ENCODE data around the gene CAMKK2.
"Not testable (repeated sequence)": the region's sequence is repeated elsewhere in the genome, so short reads cannot be mapped to it uniquely, and the experiment has no call there.

The CAMKK2 gene

GRCh38 chr12:121285856-121286255, 10.7 kb downstream of the CAMKK2 start:
- no peak overlapping the region for H3K9ac ChIP-seq (ENCODE audit: low read length)
- H3K27me3 ChIP-seq (ENCODE audit: insufficient read depth, low read length, poor library complexity): no peaks in the 10 kb centered on the region
- H3K23ac ChIP-seq (ENCODE audit: low read length): no peak overlapping the region
- peaks cover 13% of the 10 kb centered on the region for H3K79me1 ChIP-seq (ENCODE audit: low read length)
- DNase-seq: no peak
- no peak overlapping the region for H2BK5ac ChIP-seq (ENCODE audit: low read length)
- no peak overlapping the region for H3K56ac ChIP-seq (ENCODE audit: low read length)
- H3K79me2 ChIP-seq (ENCODE audit: control insufficient read depth, insufficient read depth, low read length): peaks cover 48% of the 10 kb centered on the region
- no CpG with 5 or more reads among the region's 1 CpG for WGBS (ENCODE audit: extremely low coverage, insufficient coverage, low lambda C conversion rate)
- H4K8ac ChIP-seq (ENCODE audit: low read depth, low read length): no peak overlapping the region
- H3K4me2 ChIP-seq (ENCODE audit: low read length): no peak overlapping the region
- H3K4ac ChIP-seq (ENCODE audit: low read depth, low read length): no peak overlapping the region
- no peak overlapping the region for H3K18ac ChIP-seq (ENCODE audit: low read length)
- peaks cover 22% of the 10 kb centered on the region for H3K4me1 ChIP-seq (ENCODE audit: control insufficient read depth, low read depth, low read length)
- no peak overlapping the region for H3K4me3 ChIP-seq (ENCODE audit: low read length)
- no peak overlapping the region for H2BK15ac ChIP-seq (replicated peaks; ENCODE audit: low read depth)
- no peak overlapping the region for H3K27ac ChIP-seq (ENCODE audit: low read depth, low read length)
- H4K5ac ChIP-seq (ENCODE audit: low read length): no peak overlapping the region
- H3K36me3 ChIP-seq (ENCODE audit: control insufficient read depth, insufficient read depth, low read length): no peaks in the 10 kb centered on the region
- no peak overlapping the region for H2BK120ac ChIP-seq (ENCODE audit: low read depth, low read length)
- H2AK5ac ChIP-seq (ENCODE audit: low read length): no peak overlapping the region

DNA sequence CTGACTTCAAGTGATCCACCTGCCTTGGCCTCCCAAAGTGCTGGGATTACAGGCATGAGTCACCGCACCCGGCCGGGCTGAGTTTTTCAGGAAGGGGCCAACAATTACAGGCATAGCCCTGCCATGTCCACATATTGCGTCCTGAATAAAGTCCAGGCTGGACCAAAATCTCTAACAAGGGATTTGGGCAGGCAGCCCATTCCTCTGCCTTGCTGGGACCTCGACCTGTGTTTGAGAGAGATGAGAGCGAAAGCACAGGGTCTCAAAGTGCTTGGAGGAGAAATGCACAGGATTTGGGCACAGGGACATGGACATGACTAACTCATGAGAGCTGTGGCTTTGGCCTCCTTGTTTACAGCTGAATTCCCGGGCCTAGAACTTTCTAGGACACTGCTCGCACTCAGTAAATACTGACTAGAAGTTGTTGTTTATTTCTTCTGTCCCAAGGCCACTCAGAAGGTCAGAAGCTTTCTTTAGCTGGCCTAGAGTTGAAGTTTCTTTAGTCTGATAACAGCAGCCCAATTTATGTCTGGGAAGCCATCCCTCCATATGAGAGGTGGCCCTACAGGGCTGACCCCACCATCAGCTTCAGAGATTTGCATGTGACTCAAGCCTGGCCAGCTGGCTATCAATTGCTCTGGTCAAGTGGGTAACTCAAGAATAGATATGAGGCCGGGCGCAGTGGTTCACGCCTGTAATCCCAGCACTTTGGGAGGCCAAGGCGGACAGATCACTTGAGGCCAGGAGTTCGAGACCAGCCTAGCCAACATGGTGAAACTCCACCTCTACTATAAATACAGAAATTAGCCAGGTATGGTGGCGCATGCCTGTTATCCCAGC, 11.7 kb downstream of the CAMKK2 start:
- Histone ChIP-seq H3K9ac (ENCODE audit: low read length) (no peak overlapping the region), H4K8ac (ENCODE audit: low read depth, low read length) (no peak overlapping the region), H2BK120ac (ENCODE audit: low read depth, low read length) (no peak overlapping the region), H4K5ac (ENCODE audit: low read length) (no peak overlapping the region), H3K23ac (ENCODE audit: low read length) (no peak overlapping the region), H3K79me1 (ENCODE audit: low read length) (peaks cover 12% of the 10 kb centered on the region), H2BK15ac (replicated peaks; ENCODE audit: low read depth) (no peak overlapping the region), H3K4me2 (ENCODE audit: low read length) (no peak overlapping the region), H2BK5ac (ENCODE audit: low read length) (no peak overlapping the region), H3K4me3 (ENCODE audit: low read length) (no peak overlapping the region), H2AK5ac (ENCODE audit: low read length) (no peak overlapping the region), H3K79me2 (ENCODE audit: control insufficient read depth, insufficient read depth, low read length) (peaks cover 39% of the 10 kb centered on the region), H3K18ac (ENCODE audit: low read length) (no peak overlapping the region), H3K27ac (ENCODE audit: low read depth, low read length) (no peak overlapping the region), H3K36me3 (ENCODE audit: control insufficient read depth, insufficient read depth, low read length) (no peaks in the 10 kb centered on the region), H3K56ac (ENCODE audit: low read length) (no peak overlapping the region), H3K4me1 (ENCODE audit: control insufficient read depth, low read depth, low read length) (peaks cover 22% of the 10 kb centered on the region), H3K4ac (ENCODE audit: low read depth, low read length) (no peak overlapping the region), H3K27me3 (ENCODE audit: insufficient read depth, low read length, poor library complexity) (no peaks in the 10 kb centered on the region)
- WGBS (ENCODE audit: extremely low coverage, insufficient coverage, low lambda C conversion rate): no CpG with 5 or more reads among the region's 14 CpGs
- no peak for DNase-seq

- Histone ChIP-seq H3K9ac (ENCODE audit: low read length) (no peak overlapping the region), H3K56ac (ENCODE audit: low read length) (peak overlapping the region; percentile 58), H3K23ac (ENCODE audit: low read length) (no peak overlapping the region), H3K27ac (ENCODE audit: low read depth, low read length) (no peak overlapping the region), H3K79me2 (ENCODE audit: control insufficient read depth, insufficient read depth, low read length) (peaks cover 44% of the 10 kb centered on the region), H2BK5ac (ENCODE audit: low read length) (peak overlapping the region; percentile 16), H3K27me3 (ENCODE audit: insufficient read depth, low read length, poor library complexity) (no peaks in the 10 kb centered on the region), H3K4me1 (ENCODE audit: control insufficient read depth, low read depth, low read length) (peaks cover 24% of the 10 kb centered on the region), H3K79me1 (ENCODE audit: low read length) (peaks cover 17% of the 10 kb centered on the region), H3K4ac (ENCODE audit: low read depth, low read length) (no peak overlapping the region), H2BK15ac (replicated peaks; ENCODE audit: low read depth) (no peak overlapping the region), H3K4me3 (ENCODE audit: low read length) (no peak overlapping the region), H3K4me2 (ENCODE audit: low read length) (no peak overlapping the region), H4K5ac (ENCODE audit: low read length) (no peak overlapping the region), H2AK5ac (ENCODE audit: low read length) (no peak overlapping the region), H3K18ac (ENCODE audit: low read length) (no peak overlapping the region), H2BK120ac (ENCODE audit: low read depth, low read length) (no peak overlapping the region), H4K8ac (ENCODE audit: low read depth, low read length) (no peak overlapping the region), H3K36me3 (ENCODE audit: control insufficient read depth, insufficient read depth, low read length) (no peaks in the 10 kb centered on the region)
- no CpG with 5 or more reads among the region's 6 CpGs for WGBS (ENCODE audit: extremely low coverage, insufficient coverage, low lambda C conversion rate)
- DNase-seq: no peak
Measured at GRCh38 chr12:121283841-121284240, 12.7 kb downstream of the CAMKK2 start.

DNA sequence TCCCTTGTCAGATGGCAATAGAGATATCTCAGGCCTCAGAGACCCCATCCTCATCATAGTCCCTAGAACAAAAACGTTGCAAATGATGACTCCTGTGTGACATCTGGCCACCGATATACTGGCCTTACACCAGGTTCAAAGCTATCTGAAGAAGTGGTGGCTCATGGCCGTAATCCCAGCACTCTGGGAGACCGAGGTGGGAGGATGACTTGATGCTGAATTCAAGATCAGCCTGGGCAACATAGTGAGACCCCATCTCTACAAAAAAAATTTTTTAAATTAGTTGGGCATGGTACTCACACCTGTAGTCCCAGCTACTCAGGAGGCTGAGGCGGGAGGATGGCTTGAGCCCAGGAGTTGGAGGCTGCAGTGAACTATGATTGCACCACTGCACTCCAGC, 13.1 kb downstream of the CAMKK2 start:
- H3K27ac ChIP-seq (ENCODE audit: low read depth, low read length): peak overlapping the region; percentile 47
- H3K4me2 ChIP-seq (ENCODE audit: low read length): no peak overlapping the region
- peak overlapping the region; percentile 13 for H3K9ac ChIP-seq (ENCODE audit: low read length)
- peaks cover 1% of the 10 kb centered on the region for H3K36me3 ChIP-seq (ENCODE audit: control insufficient read depth, insufficient read depth, low read length)
- peaks cover 21% of the 10 kb centered on the region for H3K4me1 ChIP-seq (ENCODE audit: control insufficient read depth, low read depth, low read length)
- H3K79me2 ChIP-seq (ENCODE audit: control insufficient read depth, insufficient read depth, low read length): peaks cover 47% of the 10 kb centered on the region
- peak overlapping the region; percentile 6 for H3K4ac ChIP-seq (ENCODE audit: low read depth, low read length)
- no CpG with 5 or more reads among the region's 5 CpGs for WGBS (ENCODE audit: extremely low coverage, insufficient coverage, low lambda C conversion rate)
- peak overlapping the region; percentile 14 for H2BK5ac ChIP-seq (ENCODE audit: low read length)
- no peak overlapping the region for H2BK120ac ChIP-seq (ENCODE audit: low read depth, low read length)
- H4K5ac ChIP-seq (ENCODE audit: low read length): no peak overlapping the region
- no peak overlapping the region for H2BK15ac ChIP-seq (replicated peaks; ENCODE audit: low read depth)
- H3K56ac ChIP-seq (ENCODE audit: low read length): no peak overlapping the region
- H2AK5ac ChIP-seq (ENCODE audit: low read length): no peak overlapping the region
- no peak for DNase-seq
- H3K27me3 ChIP-seq (ENCODE audit: insufficient read depth, low read length, poor library complexity): no peaks in the 10 kb centered on the region
- no peak overlapping the region for H4K8ac ChIP-seq (ENCODE audit: low read depth, low read length)
- no peak overlapping the region for H3K4me3 ChIP-seq (ENCODE audit: low read length)
- no peak overlapping the region for H3K23ac ChIP-seq (ENCODE audit: low read length)
- H3K18ac ChIP-seq (ENCODE audit: low read length): no peak overlapping the region
- peaks cover 20% of the 10 kb centered on the region for H3K79me1 ChIP-seq (ENCODE audit: low read length)

GRCh38 chr12:121282910-121283309, 13.6 kb downstream of the CAMKK2 start:
- H3K4ac ChIP-seq (ENCODE audit: low read depth, low read length); H4K8ac ChIP-seq (ENCODE audit: low read depth, low read length); H3K9ac ChIP-seq (ENCODE audit: low read length); H4K5ac ChIP-seq (ENCODE audit: low read length); H3K23ac ChIP-seq (ENCODE audit: low read length); H3K4me2 ChIP-seq (ENCODE audit: low read length); H3K18ac ChIP-seq (ENCODE audit: low read length); H2BK5ac ChIP-seq (ENCODE audit: low read length); H2AK5ac ChIP-seq (ENCODE audit: low read length); H3K36me3 ChIP-seq (ENCODE audit: control insufficient read depth, insufficient read depth, low read length); H3K4me3 ChIP-seq (ENCODE audit: low read length); H3K27me3 ChIP-seq (ENCODE audit: insufficient read depth, low read length, poor library complexity); H3K56ac ChIP-seq (ENCODE audit: low read length); H2BK15ac ChIP-seq (replicated peaks; ENCODE audit: low read depth); H2BK120ac ChIP-seq (ENCODE audit: low read depth, low read length): not testable (repeated sequence)
- Histone ChIP-seq H3K79me2 (ENCODE audit: control insufficient read depth, insufficient read depth, low read length) (peaks cover 47% of the 10 kb centered on the region), H3K27ac (ENCODE audit: low read depth, low read length) (peak overlapping the region; percentile 47), H3K4me1 (ENCODE audit: control insufficient read depth, low read depth, low read length) (peaks cover 16% of the 10 kb centered on the region), H3K79me1 (ENCODE audit: low read length) (peaks cover 16% of the 10 kb centered on the region)
- peak; percentile 54 for DNase-seq
- WGBS (ENCODE audit: extremely low coverage, insufficient coverage, low lambda C conversion rate): no CpG with 5 or more reads among the region's 11 CpGs
